HG02763 (cell line): ENCODE results near the gene DNMT1.
A peak's percentile ranks its signal among the peaks of the same experiment; 100 is the strongest.
"Not testable (repeated sequence)": the region's sequence is repeated elsewhere in the genome, so short reads cannot be mapped to it uniquely, and the experiment has no call there.

Source experiments
- ATAC-seq: cut with Tn5 transposase; IDR thresholded peaks from one replicate; pipeline ENCODE4 v1.9.1; 2021; ENCODE audit warnings: mild to moderate bottlenecking, moderate library complexity; ENCODE audit not compliant: unreplicated experiment

Gene DNMT1

DNA sequence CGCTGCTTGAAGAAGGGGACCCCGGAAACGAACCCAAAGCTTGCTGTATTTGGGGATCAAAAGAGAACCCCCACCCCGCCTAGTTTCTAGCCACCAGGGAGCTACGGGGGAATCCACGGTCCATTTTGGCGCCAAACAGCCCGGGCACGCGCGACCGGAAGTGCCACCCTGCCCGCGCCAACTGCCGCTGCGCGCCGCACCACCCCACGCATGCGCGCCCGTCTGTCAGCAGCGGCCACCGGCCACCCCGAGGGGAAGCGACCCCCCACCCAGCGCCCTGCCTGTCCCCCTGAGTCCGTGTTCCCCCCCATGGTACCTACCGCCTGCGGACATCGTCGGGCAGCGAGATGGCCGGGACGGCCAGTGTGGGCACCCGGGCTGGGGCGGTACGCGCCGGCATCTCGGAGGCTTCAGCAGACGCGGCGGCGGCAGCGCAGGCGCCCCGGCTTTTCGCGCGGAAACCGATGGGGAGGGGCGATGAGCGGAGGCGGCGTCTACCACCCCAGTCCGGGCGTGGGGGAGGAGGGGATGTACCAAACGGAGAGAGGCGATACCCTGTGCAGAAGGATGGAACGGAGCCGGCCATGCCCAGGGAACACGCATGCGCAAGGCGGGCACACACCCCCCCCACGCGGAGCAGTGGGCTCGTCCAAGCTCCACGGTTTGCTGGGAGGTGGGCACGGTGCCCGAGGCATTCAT is at the start of gene DNMT1:
Gene DNMT1 (minus strand): TSS at position 454 of the 699 bp plus-strand sequence. CDS start 54 bp downstream, at position 400.
- peak; percentile 84 for ATAC-seq

DNA sequence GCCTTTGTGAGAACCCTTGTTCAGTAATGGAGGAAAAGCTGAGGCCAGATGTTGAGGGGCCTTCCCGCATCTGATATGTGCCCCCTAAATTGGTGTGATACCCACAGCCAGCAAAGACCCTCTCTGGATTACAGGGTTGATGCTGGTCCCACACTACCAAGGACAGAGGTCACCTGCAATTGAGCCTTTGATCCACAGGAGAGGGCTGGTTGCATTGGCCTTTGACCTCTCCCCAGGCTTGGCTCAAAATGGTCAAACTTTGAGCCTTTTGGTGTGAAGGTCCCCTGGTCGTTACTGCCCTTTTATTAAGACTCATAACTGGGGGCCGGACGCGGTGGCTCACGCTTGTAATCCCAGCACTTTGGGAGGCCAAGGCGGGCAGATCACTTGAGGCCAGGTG is 48.9 kb upstream of the DNMT1 start:
- no peak for ATAC-seq

DNA sequence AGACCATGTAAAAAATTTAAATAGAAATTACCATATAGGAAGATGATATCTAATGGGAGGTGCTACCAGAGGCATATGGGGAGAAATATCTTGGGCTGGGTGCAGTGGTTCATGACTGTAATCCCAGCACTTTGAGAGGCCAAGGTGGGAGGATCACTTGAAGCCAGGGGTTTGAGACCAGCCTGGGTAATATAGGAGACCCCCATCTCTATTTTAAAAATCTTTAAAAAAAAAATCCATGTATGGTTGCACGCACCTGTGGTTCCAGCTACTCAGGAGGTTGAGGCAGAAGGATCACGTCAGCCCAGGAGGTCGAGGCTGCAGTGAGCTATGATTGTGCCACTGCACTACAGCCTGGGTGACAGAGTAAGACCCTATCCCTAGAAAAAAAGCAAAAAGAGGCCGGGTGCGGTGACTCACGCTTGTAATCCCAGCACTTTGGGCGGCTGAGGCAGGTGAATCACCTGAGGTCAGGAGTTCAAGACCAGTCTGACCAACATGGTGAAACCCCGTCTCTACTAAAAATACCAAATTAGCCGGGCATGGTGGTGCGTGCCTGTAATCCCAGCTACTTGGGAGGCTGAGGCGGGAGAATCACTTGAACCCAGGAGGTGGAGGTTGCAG is 47.2 kb upstream of the DNMT1 start:
- not testable (repeated sequence) for ATAC-seq

GRCh38 chr19:10238172-10238783 is 43.5 kb upstream of the DNMT1 start:
- ATAC-seq = no peak

- ATAC-seq = no peak
Observed at GRCh38 chr19:10237702-10238101, 42.9 kb upstream of the DNMT1 start.

DNA sequence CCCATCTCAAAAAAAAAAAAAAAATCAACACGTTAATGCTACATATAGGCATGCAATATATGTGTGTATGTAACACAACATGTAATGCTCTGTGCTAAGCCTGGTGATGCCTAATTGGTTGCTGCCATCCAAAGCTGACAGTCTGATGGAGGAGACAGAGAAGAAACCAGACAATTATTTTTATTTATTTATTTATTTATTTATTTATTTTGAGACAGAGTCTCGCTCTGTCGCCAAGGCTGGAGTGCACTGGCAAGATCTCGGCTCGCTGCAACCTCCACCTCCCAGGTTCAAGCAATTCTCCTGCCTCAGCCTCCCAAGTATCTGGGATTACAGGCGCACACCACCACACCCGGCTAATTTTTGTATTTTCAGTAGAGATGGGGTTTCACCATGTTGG is 40.7 kb upstream of the DNMT1 start:
- ATAC-seq = not testable (repeated sequence)

DNA sequence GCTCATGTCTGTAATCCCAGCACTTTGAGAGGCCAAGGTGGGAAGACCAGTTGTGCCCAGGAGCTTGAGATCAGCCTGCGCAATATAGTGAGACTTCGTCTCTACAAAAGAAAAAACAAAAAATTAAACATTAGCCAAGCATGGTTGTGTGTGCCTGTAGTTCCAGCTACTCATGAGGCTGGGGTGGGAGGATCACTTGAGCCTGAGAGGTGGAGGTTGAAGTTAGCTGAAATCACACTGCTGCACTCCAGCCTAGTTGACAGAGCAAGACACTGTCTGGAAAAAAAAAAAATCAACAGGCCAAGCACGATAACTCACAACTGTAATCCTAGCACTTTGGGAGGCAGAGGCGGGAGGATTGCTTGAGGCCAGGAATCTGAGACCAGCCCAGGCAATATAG is 40.2 kb upstream of the DNMT1 start:
- no peak for ATAC-seq

- ATAC-seq = no peak
Observed at GRCh38 chr19:10233946-10234345, 39.2 kb upstream of the DNMT1 start.

GRCh38 chr19:10231612-10232228 is 37.0 kb upstream of the DNMT1 start:
- ATAC-seq = no peak

- ATAC-seq = peak; percentile 47
Observed at GRCh38 chr19:10230861-10231611, 36.3 kb upstream of the DNMT1 start, which contains the start of gene S1PR2. Gene S1PR2 (minus strand): TSS chr19:10231331. CDS start chr19:10224905, 6,426 bp downstream.

- peak; percentile 7 for ATAC-seq
Observed at GRCh38 chr19:10230173-10230860, 35.6 kb upstream of the DNMT1 start.

DNA sequence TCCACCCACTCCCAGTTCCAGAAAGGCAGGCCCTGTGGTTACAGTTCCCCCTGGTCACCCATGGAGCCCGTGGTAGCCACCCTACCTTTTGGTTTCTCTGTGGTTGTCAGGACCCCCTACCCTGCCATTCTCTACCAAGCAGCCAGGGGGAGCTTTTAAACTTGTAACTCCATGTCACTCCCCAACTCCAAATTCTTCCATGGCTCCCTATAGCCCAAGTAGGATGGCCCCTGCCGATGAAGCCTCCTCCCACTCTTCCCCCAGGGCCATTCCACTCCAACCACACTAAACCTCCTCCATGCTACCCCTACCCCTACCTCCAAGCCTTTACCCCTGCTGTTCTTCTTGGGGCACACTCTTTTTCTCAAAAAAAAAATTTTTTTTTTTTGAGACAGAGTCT is 34.2 kb upstream of the DNMT1 start:
- no peak for ATAC-seq

DNA sequence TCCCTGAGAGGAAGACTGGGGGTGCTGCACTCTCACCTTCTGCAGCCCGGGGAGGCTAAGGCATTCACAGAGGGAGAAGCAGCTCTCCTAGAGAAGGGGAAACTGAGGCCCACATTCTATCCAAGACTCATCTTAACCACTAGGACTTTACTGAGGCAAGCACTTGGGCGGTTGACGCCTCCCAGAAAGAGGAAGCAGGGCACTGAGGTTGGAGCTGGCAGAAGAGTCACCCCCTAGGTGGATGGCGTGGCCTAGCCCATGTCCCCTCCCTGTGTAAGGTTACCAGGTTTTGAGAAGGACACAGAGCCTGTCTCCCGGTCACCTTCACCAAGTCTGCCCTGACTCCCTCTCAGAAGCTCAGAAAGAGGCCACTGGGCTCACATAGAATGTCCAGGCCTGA is 33.6 kb upstream of the DNMT1 start:
- ATAC-seq = no peak

DNA sequence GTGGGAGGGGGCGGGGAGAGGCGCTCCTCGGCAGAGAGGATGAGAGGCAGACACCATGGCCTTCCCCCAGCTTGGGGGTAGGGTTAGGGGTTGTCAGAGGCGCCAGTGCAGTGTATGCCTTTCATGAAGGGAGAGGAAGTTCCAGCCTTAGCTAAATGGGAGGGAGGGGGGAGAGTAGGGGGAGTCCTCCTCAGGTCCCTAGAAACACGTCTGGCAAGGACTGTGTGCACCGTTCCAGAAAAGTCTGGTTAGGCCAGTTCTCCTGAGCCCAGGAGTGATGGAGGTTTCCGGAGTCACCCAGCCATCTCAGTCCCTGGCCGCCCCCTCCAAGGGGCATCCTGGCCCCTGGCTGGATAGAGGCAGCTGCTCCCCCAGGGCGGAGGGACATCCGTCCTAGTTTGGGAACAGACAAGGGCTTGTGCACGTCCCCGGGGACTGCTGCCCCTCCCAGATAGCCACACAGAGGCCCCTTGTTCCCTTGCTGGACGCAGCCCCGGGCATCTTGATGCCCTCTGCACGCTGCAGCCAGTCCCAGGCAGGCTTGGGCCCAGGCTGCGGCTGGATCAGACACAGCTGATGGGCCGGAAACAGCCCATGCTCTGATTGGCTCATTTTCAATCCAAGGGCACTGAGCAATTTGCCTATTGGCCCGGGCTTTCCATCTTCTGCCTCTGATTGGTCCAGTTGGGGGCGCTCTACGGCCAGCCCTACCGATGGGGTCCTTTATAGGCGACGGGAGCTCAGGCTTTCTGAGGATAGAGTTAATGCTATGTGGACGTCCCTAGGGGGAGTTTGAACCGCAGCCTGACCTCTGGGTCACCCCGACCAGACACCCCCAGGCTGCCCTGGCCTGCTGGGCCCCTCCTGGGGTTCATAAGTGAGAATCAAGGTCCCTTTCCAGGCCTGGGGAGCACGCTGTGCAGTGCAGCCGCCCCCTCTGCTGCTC is 32.5 kb upstream of the DNMT1 start:
- ATAC-seq = no peak

DNA sequence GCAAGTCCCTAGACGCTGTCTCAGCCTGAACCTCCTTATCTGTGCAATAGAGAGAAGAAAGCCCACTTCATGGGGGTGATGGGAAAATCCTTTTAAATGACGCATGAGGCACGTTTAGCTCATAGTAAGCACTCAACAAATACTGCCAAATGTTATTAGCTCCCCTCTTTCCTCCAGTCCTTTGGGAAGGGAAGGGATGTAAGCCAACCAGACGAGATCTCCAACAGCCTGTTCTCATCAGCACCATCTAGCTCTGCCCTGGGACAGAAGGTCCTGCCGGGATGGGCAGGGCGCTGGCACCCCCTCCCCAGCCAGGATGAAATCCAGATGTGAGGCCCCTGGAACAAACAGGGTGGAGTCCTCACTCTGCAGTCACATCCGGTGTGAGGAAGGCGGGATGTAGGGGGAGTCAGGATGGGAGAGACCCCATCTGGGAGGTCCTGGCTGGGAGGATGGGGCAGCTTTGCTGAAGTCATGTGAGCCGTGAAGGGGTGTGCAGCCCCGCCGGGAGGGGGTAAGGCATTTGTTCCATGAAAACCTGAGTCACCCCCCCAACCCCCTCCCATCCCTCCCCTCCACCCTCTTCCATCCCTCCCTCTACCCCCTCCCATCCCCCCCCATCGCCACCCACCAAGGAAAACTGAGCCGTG is 31.7 kb upstream of the DNMT1 start:
- ATAC-seq = no peak

DNA sequence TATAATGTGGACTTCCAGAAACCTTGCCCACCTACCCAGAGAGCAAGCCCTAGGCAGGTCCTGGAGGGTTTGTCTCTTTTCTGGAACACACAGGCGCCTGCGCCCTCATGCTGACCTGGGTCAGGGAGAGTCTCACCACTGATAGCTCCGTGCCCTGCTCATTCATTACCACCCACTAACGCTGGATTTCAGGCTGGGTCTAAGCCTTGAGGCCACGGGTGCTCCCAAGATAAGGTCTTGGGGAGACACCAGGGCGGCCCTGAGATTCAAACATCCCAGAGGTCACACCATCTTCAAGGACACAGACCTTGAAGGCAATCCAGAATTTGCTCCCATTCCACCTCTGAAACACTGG is 31.2 kb upstream of the DNMT1 start:
- ATAC-seq = no peak

- ATAC-seq = no peak
Observed at GRCh38 chr19:10224337-10224736, 29.6 kb upstream of the DNMT1 start.

GRCh38 chr19:10223488-10224213 is 28.9 kb upstream of the DNMT1 start:
- ATAC-seq = no peak
